GM19193 (cell line): Measurements from ENCODE around the gene AGBL1.

ENCODE experiments used
- POLR2A ChIP-seq: IDR thresholded peaks from 4 replicates; pipeline ENCODE4 v1.6.1; 2011; ENCODE audit not compliant: insufficient read depth, insufficient read length; ENCODE audit errors: extremely low read depth

Gene AGBL1

DNA sequence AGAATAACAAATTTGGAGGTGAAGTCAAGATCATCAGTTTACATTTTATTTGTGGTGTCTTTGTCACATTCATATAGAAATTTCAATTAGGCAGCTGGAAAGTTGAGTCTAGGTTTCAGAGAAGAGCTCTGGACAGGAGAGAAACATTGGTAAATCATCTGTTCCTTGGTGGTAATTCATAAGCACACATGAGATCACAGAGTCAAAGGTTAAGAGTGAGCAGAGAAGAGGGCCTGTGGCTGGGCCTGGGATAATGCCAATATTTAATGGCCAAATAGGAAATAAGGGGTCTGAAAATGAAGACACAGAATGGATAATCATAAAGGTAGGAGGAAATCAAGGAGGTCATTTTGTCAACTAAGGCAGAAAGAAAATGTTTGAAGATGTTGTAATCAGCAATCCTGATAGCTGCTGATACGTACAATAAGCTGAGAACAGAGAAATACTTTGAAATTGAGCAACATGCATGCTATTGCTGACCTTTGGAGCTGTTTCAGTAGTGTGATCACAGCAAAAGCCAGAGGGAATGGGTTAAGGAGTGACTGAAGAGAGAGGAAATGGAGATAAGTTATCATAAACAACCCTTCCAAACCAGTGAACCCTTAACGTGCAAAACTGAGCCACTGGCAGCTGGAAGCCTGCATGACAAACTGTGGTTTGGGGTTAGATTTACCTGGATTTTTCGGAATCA, 692.8 kb downstream of the AGBL1 start:
- no peak for TF ChIP-seq POLR2A

DNA sequence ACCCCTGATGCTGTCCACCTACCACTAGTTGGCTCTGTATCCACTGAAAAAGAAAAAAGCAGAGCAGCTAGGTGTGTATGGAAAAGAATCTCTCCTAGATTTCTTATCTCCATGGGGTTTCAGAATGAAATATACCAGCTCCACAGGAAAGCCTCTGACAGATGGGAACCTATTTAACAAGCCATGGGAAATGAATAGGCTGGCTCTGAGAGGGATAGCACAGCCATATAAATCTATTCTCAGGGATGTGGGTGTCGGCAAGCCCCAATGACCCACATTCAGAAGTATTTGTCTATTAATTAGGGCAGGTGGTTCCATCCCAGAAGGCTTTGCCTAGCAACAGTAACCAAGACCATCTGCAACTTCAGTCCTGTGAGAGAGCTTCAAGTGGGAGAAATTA, 694.1 kb downstream of the AGBL1 start:
- no peak for TF ChIP-seq POLR2A

- TF ChIP-seq POLR2A: no peak
These were observed 696.5 kb downstream of the AGBL1 start for GRCh38 chr15:86776145-86776544.

- TF ChIP-seq POLR2A: no peak
These were observed 716.9 kb downstream of the AGBL1 start for GRCh38 chr15:86796521-86796920.

- no peak for TF ChIP-seq POLR2A
These were observed 717.5 kb downstream of the AGBL1 start for GRCh38 chr15:86797135-86797534.

- no peak for TF ChIP-seq POLR2A
These were observed 719.6 kb downstream of the AGBL1 start for GRCh38 chr15:86799226-86799625.

GRCh38 chr15:86802244-86802643, 722.6 kb downstream of the AGBL1 start:
- TF ChIP-seq POLR2A: no peak

DNA sequence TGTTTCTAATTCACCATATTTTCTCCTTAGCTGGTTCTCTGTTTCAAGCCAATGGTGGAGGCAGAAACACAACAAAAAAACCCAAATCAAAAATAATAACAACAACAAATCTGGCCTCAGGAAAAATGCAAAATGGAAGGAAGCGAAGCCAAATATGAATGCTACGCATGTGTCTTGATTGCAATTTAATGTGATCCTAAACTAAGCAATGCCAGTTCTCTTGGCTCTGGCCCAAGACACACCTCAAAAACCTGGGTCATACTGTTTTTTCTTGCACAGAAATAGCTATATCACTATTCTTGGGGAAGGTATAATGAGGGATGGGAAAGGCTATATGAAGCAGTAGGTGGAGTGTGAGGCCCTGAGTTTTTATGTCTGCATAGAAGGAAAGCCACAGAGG, 724.7 kb downstream of the AGBL1 start:
- no peak for TF ChIP-seq POLR2A

DNA sequence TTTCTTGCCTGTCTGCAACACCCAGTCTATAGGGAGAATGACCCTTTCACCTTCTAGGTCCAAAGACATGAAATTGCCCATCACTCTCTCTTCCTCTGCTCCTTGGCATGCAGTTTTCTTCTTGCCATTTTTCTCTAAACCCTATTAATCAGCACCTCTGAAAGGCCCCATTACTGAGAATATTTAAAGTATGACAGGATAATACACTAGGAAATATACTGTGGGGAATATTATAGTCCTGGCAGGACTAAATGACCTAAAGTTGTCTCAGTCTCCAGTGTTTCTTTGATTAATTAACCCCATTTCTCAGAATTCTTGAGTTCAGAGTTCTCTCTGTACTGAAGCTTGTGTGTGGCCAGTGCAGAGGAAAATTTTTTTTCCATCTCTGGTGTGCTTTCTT, 730.7 kb downstream of the AGBL1 start:
- no peak for TF ChIP-seq POLR2A

GRCh38 chr15:86813892-86814291, 734.2 kb downstream of the AGBL1 start:
- no peak for TF ChIP-seq POLR2A

DNA sequence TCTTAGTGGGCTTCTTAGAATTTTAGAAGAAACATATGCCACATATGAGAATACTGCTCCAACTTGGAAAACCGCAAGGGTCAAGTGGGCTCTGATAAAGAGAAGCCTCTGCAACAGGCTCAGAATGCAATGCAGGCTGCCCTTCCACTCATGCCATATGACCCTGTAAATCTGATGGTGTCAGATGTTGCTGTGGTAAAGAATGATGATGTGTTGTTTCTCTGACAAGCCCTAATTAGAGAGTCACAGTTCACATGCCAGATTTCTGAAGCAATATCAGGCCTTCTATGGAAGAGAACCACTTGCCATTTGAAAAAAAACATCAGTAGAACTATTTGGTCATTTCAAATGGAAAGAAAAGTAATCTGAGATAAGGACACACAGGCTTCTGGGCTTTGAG, 749.6 kb downstream of the AGBL1 start:
- no peak for TF ChIP-seq POLR2A

GRCh38 chr15:86830304-86830703, 750.6 kb downstream of the AGBL1 start:
- TF ChIP-seq POLR2A: no peak

DNA sequence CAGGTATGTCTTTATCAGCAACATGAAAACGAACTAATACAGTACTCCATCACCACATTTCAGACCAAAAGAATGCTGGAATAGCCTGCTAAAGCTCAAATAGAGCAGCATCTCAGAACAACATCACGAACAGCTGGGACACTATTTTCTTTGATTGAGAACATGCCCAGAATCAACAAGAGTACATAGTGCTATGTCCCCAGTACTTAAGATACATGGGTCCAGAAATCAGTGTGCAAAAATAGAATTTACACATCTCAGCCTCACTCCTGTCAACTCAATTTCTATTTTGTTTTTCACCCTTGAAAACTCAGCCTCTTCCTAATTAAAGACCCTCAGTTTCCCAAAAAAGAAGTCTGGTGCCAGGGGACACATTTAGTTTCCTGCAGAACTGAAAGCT, 753.9 kb downstream of the AGBL1 start:
- no peak for TF ChIP-seq POLR2A

GRCh38 chr15:86834115-86834863, 754.6 kb downstream of the AGBL1 start:
- TF ChIP-seq POLR2A: no peak

DNA sequence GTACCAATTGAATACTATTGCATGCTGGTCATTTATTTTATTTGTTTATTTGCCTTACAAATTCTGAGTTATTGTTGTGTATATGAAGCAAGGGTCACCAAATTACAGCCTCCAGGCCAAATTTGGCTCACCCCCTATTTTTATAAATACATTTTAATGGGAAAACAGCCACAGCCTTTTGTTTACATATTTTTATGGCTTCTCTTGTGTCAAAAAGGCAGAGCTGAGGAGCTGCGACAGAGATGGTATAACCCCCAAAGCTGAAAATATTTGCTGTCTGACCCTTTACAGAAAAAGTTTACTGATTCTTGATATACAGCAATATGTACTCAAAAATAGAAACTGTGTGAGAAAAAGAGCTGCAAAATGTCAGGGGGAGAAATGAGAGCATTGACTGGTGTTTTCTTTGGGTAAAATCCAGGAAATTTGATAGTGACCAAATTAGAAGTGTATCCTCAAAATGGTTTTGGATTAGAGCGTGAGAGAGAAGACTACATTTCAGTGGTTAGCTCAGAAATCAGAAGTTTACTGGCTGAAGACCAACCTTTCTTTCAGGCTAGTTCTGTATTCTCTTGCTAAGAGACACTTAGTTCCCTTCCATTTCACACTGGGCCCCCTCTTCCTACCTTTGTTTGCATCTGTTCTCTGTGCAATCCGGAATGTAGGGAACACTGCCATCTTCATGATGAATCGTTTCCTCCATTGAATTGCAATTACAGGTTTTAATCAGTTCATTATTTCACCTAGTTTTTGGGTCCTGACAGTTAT, 757.8 kb downstream of the AGBL1 start:
- no peak for TF ChIP-seq POLR2A

- no peak for TF ChIP-seq POLR2A
These were observed 759.8 kb downstream of the AGBL1 start for GRCh38 chr15:86839502-86839901.
